ENCODE results near the gene CPNE4. TPM values are rescaled to one million over a fixed set of nuclear protein-coding genes. Genes with fewer than 3 reads are reported as not detected.

CPNE4 gene
- total RNA-seq, 1 donor from 2014 or later: 0.83 TPM

GRCh38 chr3:131749826-131750225 is 285.0 kb downstream of the CPNE4 start:
- Histone ChIP-seq H3K9me3 (no peaks in the 10 kb centered on the region), H3K27ac (no peak overlapping the region), H3K4me3 (no peak overlapping the region), H3K36me3 (no peaks in the 10 kb centered on the region), H3K27me3 (ENCODE audit: low read depth) (no peaks in the 10 kb centered on the region), H3K4me1 (no peaks in the 10 kb centered on the region)
- ATAC-seq: no peak
- intact Hi-C loops (cut with DNase I): no loop called here
- no peak for TF ChIP-seq CTCF (IDR thresholded peaks at IDR 0.05)
- no peak for DNase-seq

- Histone ChIP-seq H3K27ac (no peak overlapping the region), H3K4me3 (no peak overlapping the region), H3K4me1 (no peaks in the 10 kb centered on the region), H3K9me3 (no peaks in the 10 kb centered on the region), H3K27me3 (ENCODE audit: low read depth) (no peaks in the 10 kb centered on the region), H3K36me3 (no peaks in the 10 kb centered on the region)
- TF ChIP-seq CTCF (IDR thresholded peaks at IDR 0.05): no peak
- no peak for ATAC-seq
- intact Hi-C loops (cut with DNase I): no loop called here
- no peak for DNase-seq
Measured at GRCh38 chr3:131747466-131747865, 287.3 kb downstream of the CPNE4 start.

- Histone ChIP-seq H3K36me3 (no peaks in the 10 kb centered on the region), H3K4me1 (no peaks in the 10 kb centered on the region), H3K9me3 (no peaks in the 10 kb centered on the region), H3K27ac (no peak overlapping the region), H3K4me3 (no peak overlapping the region), H3K27me3 (ENCODE audit: low read depth) (no peaks in the 10 kb centered on the region)
- DNase-seq (no peak), ATAC-seq (no peak)
- intact Hi-C loops (cut with DNase I): no loop called here
- no peak for TF ChIP-seq CTCF (IDR thresholded peaks at IDR 0.05)
Measured at GRCh38 chr3:131744765-131745164, 290.0 kb downstream of the CPNE4 start.

- intact Hi-C loops (cut with DNase I): no loop called here
- no peak for ATAC-seq
- TF ChIP-seq CTCF (IDR thresholded peaks at IDR 0.05): no peak
Measured at GRCh38 chr3:131743126-131743525, 291.7 kb downstream of the CPNE4 start.

GRCh38 chr3:131739211-131739610 is 295.6 kb downstream of the CPNE4 start:
- DNase-seq (no peak), ATAC-seq (no peak)
- Histone ChIP-seq H3K9me3 (no peaks in the 10 kb centered on the region), H3K4me1 (no peaks in the 10 kb centered on the region), H3K27me3 (ENCODE audit: low read depth) (no peaks in the 10 kb centered on the region), H3K4me3 (no peak overlapping the region), H3K36me3 (no peaks in the 10 kb centered on the region), H3K27ac (no peak overlapping the region)
- no peak for TF ChIP-seq CTCF (IDR thresholded peaks at IDR 0.05)
- intact Hi-C loops (cut with DNase I): no loop called here

More at GRCh38 chr3:131743126-131743525, 291.7 kb downstream of the CPNE4 start:
- Histone ChIP-seq H3K4me1 (no peaks in the 10 kb centered on the region), H3K36me3 (no peaks in the 10 kb centered on the region), H3K27ac (no peak overlapping the region), H3K9me3 (no peaks in the 10 kb centered on the region), H3K4me3 (no peak overlapping the region), H3K27me3 (ENCODE audit: low read depth) (no peaks in the 10 kb centered on the region)
- DNase-seq: no peak

GRCh38 chr3:131738095-131738494 is 296.7 kb downstream of the CPNE4 start:
- no peaks in the 10 kb centered on the region for H3K36me3 ChIP-seq
- TF ChIP-seq CTCF (IDR thresholded peaks at IDR 0.05): no peak
- H3K4me3 ChIP-seq: no peak overlapping the region
- no peaks in the 10 kb centered on the region for H3K27me3 ChIP-seq (ENCODE audit: low read depth)
- no peaks in the 10 kb centered on the region for H3K4me1 ChIP-seq
- no peak for DNase-seq
- no peak for ATAC-seq
- H3K9me3 ChIP-seq: no peaks in the 10 kb centered on the region
- no peak overlapping the region for H3K27ac ChIP-seq
- intact Hi-C loops (cut with DNase I): no loop called here
